Measurements from ENCODE around the gene LPAR6.
A peak's percentile ranks its signal among the peaks of the same experiment; 100 is the strongest.

Gene LPAR6

DNA sequence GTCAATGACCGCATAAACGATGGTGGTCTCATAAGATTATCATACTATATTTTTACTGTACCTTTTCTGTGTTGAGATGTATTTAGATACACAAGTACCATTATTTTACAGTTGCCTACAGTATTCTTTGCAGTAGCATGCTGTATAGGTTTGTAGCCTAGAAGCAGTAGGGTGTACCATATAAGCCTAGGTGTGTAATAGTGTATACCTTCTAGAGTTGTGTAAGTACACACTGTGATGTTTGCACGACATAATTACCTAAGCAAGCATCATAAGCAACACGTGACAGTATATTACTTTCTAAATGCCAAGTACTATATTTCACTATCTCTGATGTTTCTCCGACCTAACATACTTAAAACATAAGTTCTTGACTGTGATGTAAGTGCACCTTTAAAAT is 2.7 kb downstream of the LPAR6 start:
- H3K4me2 ChIP-seq (ENCODE audit: insufficient read depth, low read length), result peak overlapping the region; percentile 65
- no peaks in the 10 kb centered on the region for H3K9me3 ChIP-seq (ENCODE audit: insufficient read depth, low read length, severe bottlenecking)
- H3K27me3 ChIP-seq (ENCODE audit: insufficient read depth, low read length, poor library complexity), result no peaks in the 10 kb centered on the region
- H4K20me1 ChIP-seq (ENCODE audit: insufficient read depth, low read length), result no peaks in the 10 kb centered on the region
- DNase-seq (no peak), ATAC-seq (ENCODE audit: insufficient read depth, low read depth) (peak; percentile 32; the same call in 2 of the 3 replicates)
- TF ChIP-seq, protein P1, sequence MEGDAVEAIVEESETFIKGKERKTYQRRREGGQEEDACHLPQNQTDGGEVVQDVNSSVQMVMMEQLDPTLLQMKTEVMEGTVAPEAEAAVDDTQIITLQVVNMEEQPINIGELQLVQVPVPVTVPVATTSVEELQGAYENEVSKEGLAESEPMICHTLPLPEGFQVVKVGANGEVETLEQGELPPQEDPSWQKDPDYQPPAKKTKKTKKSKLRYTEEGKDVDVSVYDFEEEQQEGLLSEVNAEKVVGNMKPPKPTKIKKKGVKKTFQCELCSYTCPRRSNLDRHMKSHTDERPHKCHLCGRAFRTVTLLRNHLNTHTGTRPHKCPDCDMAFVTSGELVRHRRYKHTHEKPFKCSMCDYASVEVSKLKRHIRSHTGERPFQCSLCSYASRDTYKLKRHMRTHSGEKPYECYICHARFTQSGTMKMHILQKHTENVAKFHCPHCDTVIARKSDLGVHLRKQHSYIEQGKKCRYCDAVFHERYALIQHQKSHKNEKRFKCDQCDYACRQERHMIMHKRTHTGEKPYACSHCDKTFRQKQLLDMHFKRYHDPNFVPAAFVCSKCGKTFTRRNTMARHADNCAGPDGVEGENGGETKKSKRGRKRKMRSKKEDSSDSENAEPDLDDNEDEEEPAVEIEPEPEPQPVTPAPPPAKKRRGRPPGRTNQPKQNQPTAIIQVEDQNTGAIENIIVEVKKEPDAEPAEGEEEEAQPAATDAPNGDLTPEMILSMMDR (IDR thresholded peaks at IDR 0.05; ENCODE audit: borderline replicate concordance, extremely low read depth, low read length, poor library complexity, severe bottlenecking), result no peak
- TF ChIP-seq EZH2 (IDR thresholded peaks at IDR 0.05; ENCODE audit: borderline replicate concordance, low read depth, low read length, severe bottlenecking), result no peak
- peaks cover 80% of the 10 kb centered on the region for H3K79me2 ChIP-seq (ENCODE audit: insufficient read depth, low read length)
- peak overlapping the region; percentile 71 for H3K9ac ChIP-seq (ENCODE audit: low read depth, low read length)
- peak overlapping the region; percentile 72 to 76; a peak in 3 of 4 replicates for H3K4me3 ChIP-seq (ENCODE audit: low read depth in 1 of 2, low read length in 2 of 2)
- H3K4me1 ChIP-seq (ENCODE audit: insufficient read depth, low read length), result peaks cover 42% of the 10 kb centered on the region
- peak overlapping the region; percentile 94 for H3K27ac ChIP-seq (ENCODE audit: low read length)
- H3K36me3 ChIP-seq (ENCODE audit: insufficient read depth, low read length), result peaks cover 18% of the 10 kb centered on the region
- no peak overlapping the region for H2AFZ ChIP-seq (ENCODE audit: low read depth, low read length)

- Histone ChIP-seq H2AFZ (ENCODE audit: low read depth, low read length) (no peak overlapping the region), H3K4me1 (ENCODE audit: insufficient read depth, low read length) (peaks cover 51% of the 10 kb centered on the region), H3K4me2 (ENCODE audit: insufficient read depth, low read length) (no peak overlapping the region), H3K4me3 (ENCODE audit: low read depth in 1 of 2, low read length in 2 of 2) (no peak overlapping the region), H4K20me1 (ENCODE audit: insufficient read depth, low read length) (no peaks in the 10 kb centered on the region), H3K9me3 (ENCODE audit: insufficient read depth, low read length, severe bottlenecking) (no peaks in the 10 kb centered on the region), H3K27ac (ENCODE audit: low read length) (no peak overlapping the region), H3K27me3 (ENCODE audit: insufficient read depth, low read length, poor library complexity) (no peaks in the 10 kb centered on the region), H3K9ac (ENCODE audit: low read depth, low read length) (no peak overlapping the region), H3K79me2 (ENCODE audit: insufficient read depth, low read length) (peaks cover 67% of the 10 kb centered on the region), H3K36me3 (ENCODE audit: insufficient read depth, low read length) (peaks cover 39% of the 10 kb centered on the region)
- ATAC-seq (ENCODE audit: insufficient read depth, low read depth) (no peak), DNase-seq (no peak)
- TF ChIP-seq, protein P1 (IDR thresholded peaks at IDR 0.05; ENCODE audit: borderline replicate concordance, extremely low read depth, low read length, poor library complexity, severe bottlenecking), result no peak
- TF ChIP-seq EZH2 (IDR thresholded peaks at IDR 0.05; ENCODE audit: borderline replicate concordance, low read depth, low read length, severe bottlenecking), result no peak
Measured at GRCh38 chr13:48405875-48406274, 7.0 kb downstream of the LPAR6 start.

DNA sequence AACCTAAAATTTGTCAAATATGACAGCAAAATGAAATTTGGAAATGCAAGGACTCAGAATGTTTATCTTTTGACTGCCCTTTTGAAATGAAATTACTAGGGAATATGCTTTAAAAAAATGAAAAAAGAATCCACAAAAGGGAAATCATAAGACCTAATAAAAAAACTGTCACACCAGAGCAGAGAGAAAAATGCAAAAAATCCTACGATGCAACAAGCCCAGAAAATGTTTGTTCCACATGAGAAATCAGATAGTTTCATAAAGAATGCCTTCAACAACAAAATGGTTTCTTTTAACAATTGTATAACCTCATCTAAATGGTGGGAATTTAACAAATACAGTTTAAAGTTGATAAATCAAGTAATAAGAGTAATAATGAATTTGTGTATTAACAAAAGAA is 8.0 kb downstream of the LPAR6 start:
- TF ChIP-seq, protein P1 (IDR thresholded peaks at IDR 0.05; ENCODE audit: borderline replicate concordance, extremely low read depth, low read length, poor library complexity, severe bottlenecking), result no peak
- TF ChIP-seq EZH2 (IDR thresholded peaks at IDR 0.05; ENCODE audit: borderline replicate concordance, low read depth, low read length, severe bottlenecking), result no peak
- Histone ChIP-seq H3K9ac (ENCODE audit: low read depth, low read length) (no peak overlapping the region), H2AFZ (ENCODE audit: low read depth, low read length) (no peak overlapping the region), H3K79me2 (ENCODE audit: insufficient read depth, low read length) (peaks cover 61% of the 10 kb centered on the region), H3K27me3 (ENCODE audit: insufficient read depth, low read length, poor library complexity) (no peaks in the 10 kb centered on the region), H3K4me1 (ENCODE audit: insufficient read depth, low read length) (peaks cover 53% of the 10 kb centered on the region), H3K4me3 (ENCODE audit: low read depth in 1 of 2, low read length in 2 of 2) (no peak overlapping the region), H3K36me3 (ENCODE audit: insufficient read depth, low read length) (peaks cover 35% of the 10 kb centered on the region), H3K9me3 (ENCODE audit: insufficient read depth, low read length, severe bottlenecking) (no peaks in the 10 kb centered on the region), H4K20me1 (ENCODE audit: insufficient read depth, low read length) (no peaks in the 10 kb centered on the region), H3K4me2 (ENCODE audit: insufficient read depth, low read length) (no peak overlapping the region), H3K27ac (ENCODE audit: low read length) (no peak overlapping the region)
- DNase-seq, result no peak
- no peak for ATAC-seq (ENCODE audit: insufficient read depth, low read depth)

DNA sequence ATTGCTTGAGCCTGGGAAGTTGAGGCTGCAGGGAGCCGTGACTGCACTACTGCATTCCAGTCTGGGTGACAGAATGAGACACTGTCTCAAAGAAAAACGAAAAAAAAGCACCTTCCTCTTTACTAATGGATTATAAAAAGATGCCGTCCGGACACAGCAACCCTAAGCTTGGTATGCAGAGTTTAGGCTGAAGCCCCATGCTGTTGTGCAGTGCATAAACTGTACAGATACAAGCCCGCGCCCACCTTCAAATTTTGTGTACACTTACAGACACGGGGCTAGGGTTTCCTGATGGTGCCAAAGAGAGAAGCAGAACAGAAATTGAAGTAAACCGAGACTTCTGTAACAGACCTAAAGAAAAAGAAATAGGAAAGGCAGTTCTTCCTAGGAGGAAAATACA is 9.0 kb downstream of the LPAR6 start:
- no peak overlapping the region for H3K27ac ChIP-seq (ENCODE audit: low read length)

More for the DNA sequence above, 9.0 kb downstream of the LPAR6 start:
- H2AFZ ChIP-seq (ENCODE audit: low read depth, low read length), result no peak overlapping the region
- H4K20me1 ChIP-seq (ENCODE audit: insufficient read depth, low read length), result no peaks in the 10 kb centered on the region
- peaks cover 54% of the 10 kb centered on the region for H3K4me1 ChIP-seq (ENCODE audit: insufficient read depth, low read length)
- H3K9ac ChIP-seq (ENCODE audit: low read depth, low read length), result no peak overlapping the region
- no peak for ATAC-seq (ENCODE audit: insufficient read depth, low read depth)
- H3K36me3 ChIP-seq (ENCODE audit: insufficient read depth, low read length), result peaks cover 32% of the 10 kb centered on the region
- DNase-seq, result no peak
- H3K9me3 ChIP-seq (ENCODE audit: insufficient read depth, low read length, severe bottlenecking), result no peaks in the 10 kb centered on the region
- H3K4me2 ChIP-seq (ENCODE audit: insufficient read depth, low read length), result no peak overlapping the region
- peaks cover 53% of the 10 kb centered on the region for H3K79me2 ChIP-seq (ENCODE audit: insufficient read depth, low read length)
- no peak overlapping the region for H3K4me3 ChIP-seq (ENCODE audit: low read depth in 1 of 2, low read length in 2 of 2)
- H3K27me3 ChIP-seq (ENCODE audit: insufficient read depth, low read length, poor library complexity), result no peaks in the 10 kb centered on the region
- TF ChIP-seq EZH2 (IDR thresholded peaks at IDR 0.05; ENCODE audit: borderline replicate concordance, low read depth, low read length, severe bottlenecking), result no peak
- TF ChIP-seq, protein P1 (IDR thresholded peaks at IDR 0.05; ENCODE audit: borderline replicate concordance, extremely low read depth, low read length, poor library complexity, severe bottlenecking), result no peak
